GM12878 (cell line): Measurements from ENCODE around the gene CALML5. TPM values are rescaled to one million over a fixed set of nuclear protein-coding genes. Genes with fewer than 3 reads are reported as not detected.

Experiments used
- ATAC-seq: fragments of 200-7000 bp; cut with Tn5 transposase; 3 replicates; pipeline ENCODE4 v1.9.1; 2020; ENCODE audit warnings: mild to moderate bottlenecking, moderate library complexity
- BruUV-seq: library from RNA; stranded (reverse); fragments of 400-500 nt; replicated peaks from 2 replicates; lab custom pipeline; 2021; lab: Mats Ljungman, UMichigan
- CTCF ChIA-PET: fragments of 300-600 bp; sonication (Branson Sonifier 250); formaldehyde crosslinking; extraction: SDS; loops from one replicate; lab custom pipeline; 2021; ENCODE audit warnings: inconsistent platforms; lab: Yijun Ruan, JAX
- POLR2A ChIA-PET: fragments of 350-600 bp; formaldehyde crosslinking; extraction: SDS; loops from one replicate; lab custom pipeline; 2021; ENCODE audit warnings: inconsistent platforms; lab: Charles Lee
- RAD21 ChIA-PET: fragments of 300-600 bp; sonication (Branson Sonifier 250); formaldehyde crosslinking; loops from one replicate; lab custom pipeline; 2023; ENCODE audit warnings: antibody characterized with exemption; ENCODE audit not compliant: unreplicated experiment; lab: Charles Lee
- SMC1A ChIA-PET: fragments of 300-600 bp; sonication (Branson Sonifier 250); formaldehyde crosslinking; loops from one replicate; lab custom pipeline; 2023; ENCODE audit not compliant: unreplicated experiment, uncharacterized antibody; lab: Charles Lee
- DNase-seq: peaks from one replicate; pipeline ENCODE4 v3.0.0-alpha.2; 2011; ENCODE audit warnings: low read depth, low spot score
- FAIRE-seq: peaks from 3 replicates; lab custom pipeline; 2011; peaks lifted over from hg19 to GRCh38; lab: Jason Lieb, UNC
- H2AFZ ChIP-seq: 2 replicates; pipeline ENCODE4 v1.6.0; 2011; ENCODE audit warnings: low read depth, low read length, control low read depth; ENCODE audit not compliant: control insufficient read depth
- H3K27ac ChIP-seq: 2 replicates; pipeline ENCODE4 v1.5.1; 2011; ENCODE audit warnings: control low read depth; ENCODE audit not compliant: control insufficient read depth, insufficient read depth
- H3K27me3 ChIP-seq, 2 experiments: replicated peaks in 1 of 2; 2 replicates each; pipeline versions ENCODE4 v1.6.0 to v1.6.1; 2011; ENCODE audit warnings: low read length in 1 of 2; ENCODE audit not compliant: control insufficient read depth in 2 of 2, insufficient read depth in 2 of 2
- H3K36me3 ChIP-seq, 2 experiments: 2 replicates each; pipeline ENCODE4 v1.5.1; 2011; ENCODE audit warnings: low read length in 1 of 2; ENCODE audit not compliant: control insufficient read depth in 2 of 2, insufficient read depth in 2 of 2
- H3K4me1 ChIP-seq: 2 replicates; pipeline ENCODE4 v1.6.1; 2011; ENCODE audit warnings: mild to moderate bottlenecking, low read length, moderate library complexity, mixed read lengths; ENCODE audit not compliant: control insufficient read depth, insufficient read depth
- H3K4me2 ChIP-seq: 2 replicates; pipeline ENCODE4 v1.6.0; 2011; ENCODE audit warnings: control low read depth; ENCODE audit not compliant: control insufficient read depth, insufficient read depth
- H3K4me3 ChIP-seq: fragments of 200-600 bp; sonication (generic); 2 replicates; pipeline ENCODE4 v1.5.1; 2016
- H3K79me2 ChIP-seq: 2 replicates; pipeline ENCODE4 v1.6.0; 2011; ENCODE audit warnings: low read length; ENCODE audit not compliant: control insufficient read depth, insufficient read depth
- H3K9ac ChIP-seq: 2 replicates; pipeline ENCODE4 v1.8.0; 2011; ENCODE audit warnings: low read length, control low read depth, mixed read lengths; ENCODE audit not compliant: control insufficient read depth, insufficient read depth
- H3K9me3 ChIP-seq: replicated peaks from 3 replicates; pipeline ENCODE4 v1.5.1; 2011; ENCODE audit warnings: mild to moderate bottlenecking, low read length; ENCODE audit not compliant: control insufficient read depth, insufficient read depth
- H4K20me1 ChIP-seq: 2 replicates; pipeline ENCODE4 v1.6.0; 2011; ENCODE audit not compliant: control insufficient read depth, insufficient read depth
- PML ChIP-seq: IDR thresholded peaks from 2 replicates; pipeline ENCODE4 v1.6.1; 2012; ENCODE audit warnings: low read length, inconsistent platforms
- TAF1 ChIP-seq: IDR thresholded peaks from 2 replicates; pipeline ENCODE4 v1.6.1; 2011; ENCODE audit warnings: mild to moderate bottlenecking, low read depth, low read length, borderline replicate concordance
- WGBS: methylation state at CpG from one replicate; pipeline ENCODE4 v1.1.6; 2016; ENCODE audit warnings: low lambda C conversion rate; ENCODE audit not compliant: insufficient replicate concordance, insufficient coverage; ENCODE audit errors: missing lambda C conversion rate; 5-methylcytosine and 5-hydroxymethylcytosine counted together
- in situ Hi-C: fragments of 300-500 bp; cut with MboI; formaldehyde crosslinking; loops from 9 replicates; pipeline ENCODE4 v1.14.3; 2018; ENCODE audit warnings: mixed read lengths
- intact Hi-C: fragments of 100-400 bp; cut with micrococcal nuclease; formaldehyde crosslinking; loops from one replicate; pipeline ENCODE4 v1.14.2; 2022; ENCODE audit not compliant: unreplicated experiment
- polyA plus RNA-seq, 11 experiments: library from polyadenylated mRNA; depleted of rRNA in 4 of 11; unstranded in 6 of 11; stranded (reverse) in 5 of 11; fragments of >200 nt; fragmentation: Nextera tagmentation in 4 of 11; fragmentation: Illumina TruSeq in 1 of 11; extraction: Ambion mirVana in 4 of 11; extraction: Trizol in 1 of 11; gene quantifications; 1 replicate in 1 of 11; 2 replicates in 10 of 11; pipeline versions ENCODE4 v1.2.1 to v1.2.3, GENCODE V29; 2011 to 2016; ENCODE audit warnings: inconsistent platforms in 2 of 11, missing spikeins in 2 of 11, low read depth in 1 of 11
- total RNA-seq, 4 experiments: library from RNA; depleted of rRNA in 3 of 4; stranded (reverse); fragments of >200 nt in 3 of 4; fragmentation: Illumina TruSeq in 1 of 4; extraction: Trizol in 1 of 4; gene quantifications; 2 replicates each; pipeline versions ENCODE4 v1.2.1 to v1.2.3, GENCODE V29; 2013 to 2021

The CALML5 gene
- total and polyA plus RNA-seq, 10 of the 15 experiments (the other 5 are each of a cell fraction or from before 2014, with no cell fraction given), result not detected

GRCh38 chr10:5545778-5546710 lies 46.7 kb upstream of the CALML5 start:
- CTCF ChIA-PET, result interaction anchor here (0.9 kb wide), 1 partner anchor 84 kb away, joined by 3 read pairs; no protein-coding TSS in a partner anchor
- no peak overlapping the region for H3K4me2 ChIP-seq

GRCh38 chr10:5545426-5545777 lies 46.0 kb upstream of the CALML5 start:
- ATAC-seq (no peak), DNase-seq (no peak), FAIRE-seq (no peak)
- SMC1A ChIA-PET, result no interaction called here
- H4K20me1 ChIP-seq, result no peaks in the 10 kb centered on the region
- H3K9ac ChIP-seq, result no peak overlapping the region
- in situ Hi-C loops (no loop called here), intact Hi-C loops (no loop called here)
- CTCF ChIA-PET, result no interaction called here
- no peaks in the 10 kb centered on the region for H3K36me3 ChIP-seq
- BruUV-seq, result no TSS peak
- H3K4me2 ChIP-seq, result no peak overlapping the region
- H3K4me3 ChIP-seq, result no peak overlapping the region
- no peak for TF ChIP-seq TAF1
- peaks cover 2% of the 10 kb centered on the region; the same call in 2 of the 3 replicates for H3K9me3 ChIP-seq
- no peaks in the 10 kb centered on the region for H3K79me2 ChIP-seq
- no peak overlapping the region for H2AFZ ChIP-seq
- 0% methylated on average over 2 of the region's 2 CpGs for WGBS
- H3K27ac ChIP-seq, result no peak overlapping the region
- no peaks in the 10 kb centered on the region; a peak in 1 of 4 replicates for H3K27me3 ChIP-seq
- POLR2A ChIA-PET, result no interaction called here
- RAD21 ChIA-PET, result no interaction called here
- no peaks in the 10 kb centered on the region for H3K4me1 ChIP-seq

More at GRCh38 chr10:5545778-5546710, 46.7 kb upstream of the CALML5 start:
- no peak overlapping the region for H3K9ac ChIP-seq
- H2AFZ ChIP-seq, result no peak overlapping the region
- no peak overlapping the region for H3K4me3 ChIP-seq
- ChIA-PET POLR2A (no interaction called here), SMC1A (no interaction called here), RAD21 (no interaction called here)
- no TSS peak for BruUV-seq
- no peaks in the 10 kb centered on the region for H4K20me1 ChIP-seq
- 51% methylated on average over 23 of the region's 23 CpGs for WGBS
- peaks cover 2% of the 10 kb centered on the region; the same call in 2 of the 3 replicates for H3K9me3 ChIP-seq
- intact Hi-C loops, result no loop called here
- TF ChIP-seq PML, result no peak
- FAIRE-seq (no peak), DNase-seq (no peak), ATAC-seq (no peak)
- H3K79me2 ChIP-seq, result no peaks in the 10 kb centered on the region
- no peaks in the 10 kb centered on the region; a peak in 1 of 4 replicates for H3K27me3 ChIP-seq
- no peaks in the 10 kb centered on the region for H3K36me3 ChIP-seq
- no peak overlapping the region for H3K27ac ChIP-seq
- H3K4me1 ChIP-seq, result no peaks in the 10 kb centered on the region
- in situ Hi-C loops, result no loop called here
